Small intestine (tissue), 7 donors: ENCODE results near the gene ERC1. TPM values are rescaled to one million over a fixed set of nuclear protein-coding genes. Genes with fewer than 3 reads are reported as not detected.

Source experiments
- DNase-seq, 2 donors: peaks; one replicate each; pipeline versions ENCODE4 v3.0.0 to v3.0.0-alpha.2; 2013
- FAIRE-seq: peaks from 2 replicates; lab custom pipeline; 2012; peaks lifted over from hg19 to GRCh38; lab: Jason Lieb, UNC
- H3K27ac ChIP-seq, 3 donors: one replicate each; pipeline ENCODE4 v1.5.1; 2013; ENCODE audit warnings: low read length in 2 of 3, mild to moderate bottlenecking in 2 of 3, control low read depth in 1 of 3, inconsistent platforms in 1 of 3, low read depth in 1 of 3, moderate library complexity in 1 of 3
- H3K27me3 ChIP-seq, 3 donors: one replicate each; pipeline ENCODE4 v1.6.1; 2013; ENCODE audit warnings: low read length in 3 of 3, inconsistent platforms in 1 of 3; ENCODE audit not compliant: control insufficient read depth in 3 of 3, insufficient read depth in 3 of 3
- H3K36me3 ChIP-seq, 3 donors: one replicate each; pipeline ENCODE4 v1.6.1; 2013; ENCODE audit warnings: low read length in 3 of 3, inconsistent platforms in 1 of 3, low read depth in 1 of 3, mild to moderate bottlenecking in 1 of 3, moderate library complexity in 1 of 3; ENCODE audit not compliant: control insufficient read depth in 3 of 3, insufficient read depth in 2 of 3
- H3K4me1 ChIP-seq, 3 donors: one replicate each; pipeline ENCODE4 v1.6.1; 2013; ENCODE audit warnings: low read length in 2 of 3, inconsistent platforms in 1 of 3, low read depth in 1 of 3, mild to moderate bottlenecking in 1 of 3, moderate library complexity in 1 of 3; ENCODE audit not compliant: control insufficient read depth in 3 of 3, insufficient read depth in 2 of 3
- H3K4me3 ChIP-seq, 3 donors: one replicate each; pipeline ENCODE4 v1.5.1; 2013; ENCODE audit warnings: low read length in 3 of 3, control low read depth in 1 of 3, inconsistent platforms in 1 of 3, low read depth in 1 of 3, mild to moderate bottlenecking in 1 of 3, moderate library complexity in 1 of 3
- H3K9me3 ChIP-seq, 2 donors: one replicate each; pipeline ENCODE4 v1.6.1; 2013; ENCODE audit warnings: low read depth in 1 of 2, low read length in 1 of 2; ENCODE audit not compliant: control insufficient read depth in 2 of 2, insufficient read depth in 1 of 2
- WGBS, 3 donors: extraction: QIAGEN DNeasy Blood & Tissue Kit; methylation state at CpG; one replicate each; pipeline ENCODE4 v1.1.7; 2013; 5-methylcytosine and 5-hydroxymethylcytosine counted together
- polyA plus RNA-seq, 4 donors: library from polyadenylated mRNA; stranded (reverse) in 3 of 4; unstranded in 1 of 4; fragments of 200-250 nt in 3 of 4; fragments of 120-200 nt in 1 of 4; gene quantifications; one replicate each; pipeline versions ENCODE4 v1.2.1 to v1.2.3, GENCODE V29; 2013
- donor health status: healthy with polysubstance abuse.
- donor health status: control.
- donor health status: control.
- donor health status: Bipolar disorder and iron deficiency.
- donor health status: healthy.

ERC1 gene
- polyA plus RNA-seq, 4 donors: 1.8 to 16.7 (median 6.1) TPM

DNA sequence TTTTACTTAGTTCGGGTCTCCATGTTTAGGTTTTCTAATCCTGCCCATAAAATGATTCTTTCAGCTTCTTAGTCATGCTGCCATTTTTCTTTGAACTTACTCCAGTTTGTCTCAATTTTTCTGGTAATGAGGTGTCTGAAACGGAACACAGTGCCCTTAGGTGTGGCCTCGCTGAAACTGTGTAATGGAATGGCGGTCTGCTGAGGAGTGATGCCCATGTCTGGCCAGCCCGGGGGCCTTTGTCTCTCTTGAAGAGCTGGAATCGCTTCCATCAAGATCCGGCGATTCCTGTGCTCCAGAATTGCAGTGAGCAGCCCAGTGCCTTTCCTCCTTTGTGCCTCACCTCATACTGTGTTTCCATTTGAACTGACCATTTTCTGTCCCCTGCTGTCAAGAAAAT, 490.9 kb downstream of the ERC1 start:
- no peak overlapping the region for H3K4me3 ChIP-seq
- no peak for DNase-seq
- H3K9me3 ChIP-seq: no peaks in the 10 kb centered on the region
- no peaks in the 10 kb centered on the region for H3K27me3 ChIP-seq
- FAIRE-seq: no peak
- no peak overlapping the region for H3K27ac ChIP-seq
- WGBS, 3 donors: 92 to 94% (median 93%) methylated on average over 8 of the region's 8 CpGs
- peaks cover 0 to 9% (median 0%) of the 10 kb centered on the region in 3 donors for H3K36me3 ChIP-seq
- H3K4me1 ChIP-seq: no peaks in the 10 kb centered on the region

DNA sequence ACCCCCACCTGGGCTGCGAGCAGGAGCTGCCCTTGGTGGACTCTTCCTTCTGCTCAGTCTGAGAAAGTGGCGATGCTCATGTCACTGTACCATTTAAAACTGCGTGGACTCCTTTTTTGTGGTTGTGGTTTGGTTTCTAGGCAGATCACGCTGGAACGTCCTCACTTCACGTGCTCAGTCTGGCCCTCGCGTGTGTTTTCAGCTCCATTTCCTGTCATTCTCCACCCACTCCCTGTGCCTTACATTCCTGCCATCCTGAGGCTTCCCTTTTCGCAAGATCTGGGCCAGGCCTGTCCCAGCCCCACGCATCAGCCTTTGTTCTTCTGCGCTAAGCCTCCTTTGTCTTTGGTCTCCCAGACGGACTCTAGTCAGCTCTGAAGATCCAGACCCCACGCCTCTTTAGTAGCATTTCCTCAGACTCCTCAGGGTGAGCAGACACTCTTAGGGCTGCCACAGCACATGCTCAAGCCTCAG, 497.9 kb downstream of the ERC1 start:
- H3K27ac ChIP-seq: peak overlapping the region in 2 of 3 donors; percentile 39 to 42
- WGBS, 3 donors: 59 to 77% (median 69%) methylated on average over 13 of the region's 13 CpGs

DNA sequence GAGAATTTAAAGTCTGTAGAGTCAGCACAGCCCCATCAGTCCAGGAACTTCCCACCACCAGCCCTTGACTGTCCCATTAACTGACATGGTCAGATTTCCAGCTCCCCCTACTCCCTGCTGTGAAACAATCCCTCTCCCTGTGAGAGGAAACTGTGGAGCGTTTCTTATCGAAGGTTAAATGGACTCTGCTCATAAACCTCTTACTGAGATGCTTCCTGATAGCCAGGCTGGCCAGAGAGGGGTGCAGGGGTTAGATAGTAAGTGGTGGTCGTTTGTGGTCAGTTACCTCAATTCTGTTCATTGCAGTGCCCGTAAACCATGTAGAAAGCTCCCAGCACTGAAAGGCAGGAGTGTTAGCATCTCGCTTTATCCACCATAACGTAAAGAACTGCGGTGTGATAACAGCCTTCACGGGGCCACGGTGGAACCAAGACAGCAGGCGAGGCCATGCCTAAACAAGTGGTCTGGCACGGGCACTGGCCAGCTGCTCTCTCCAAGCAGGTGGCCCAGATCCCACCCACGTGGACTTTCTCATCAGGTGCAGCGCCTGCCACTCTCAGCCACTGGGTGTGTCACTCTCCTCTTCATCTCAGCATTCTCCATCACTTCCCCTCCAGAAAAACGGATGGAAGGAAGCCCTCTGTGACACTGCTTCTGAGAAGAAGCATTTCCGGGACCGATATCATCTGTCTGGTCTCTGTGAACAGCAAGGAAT, 501.1 kb downstream of the ERC1 start:
- H3K4me1 ChIP-seq: no peaks in the 10 kb centered on the region
- DNase-seq (no peak), FAIRE-seq (no peak)
- H3K27ac ChIP-seq: no peak overlapping the region
- H3K27me3 ChIP-seq: no peaks in the 10 kb centered on the region
- H3K9me3 ChIP-seq: no peaks in the 10 kb centered on the region
- peaks cover 0 to 40% (median 5%) of the 10 kb centered on the region in 3 donors for H3K36me3 ChIP-seq
- H3K4me3 ChIP-seq: no peak overlapping the region
- WGBS, 3 donors: 77 to 87% (median 83%) methylated on average over 16 of the region's 16 CpGs

More for the DNA sequence above, 497.9 kb downstream of the ERC1 start:
- no peaks in the 10 kb centered on the region for H3K27me3 ChIP-seq
- H3K4me1 ChIP-seq: no peaks in the 10 kb centered on the region
- H3K36me3 ChIP-seq: peaks cover 0 to 33% (median 5%) of the 10 kb centered on the region in 3 donors
- H3K4me3 ChIP-seq: no peak overlapping the region
- DNase-seq (no peak), FAIRE-seq (no peak)
- no peaks in the 10 kb centered on the region for H3K9me3 ChIP-seq

DNA sequence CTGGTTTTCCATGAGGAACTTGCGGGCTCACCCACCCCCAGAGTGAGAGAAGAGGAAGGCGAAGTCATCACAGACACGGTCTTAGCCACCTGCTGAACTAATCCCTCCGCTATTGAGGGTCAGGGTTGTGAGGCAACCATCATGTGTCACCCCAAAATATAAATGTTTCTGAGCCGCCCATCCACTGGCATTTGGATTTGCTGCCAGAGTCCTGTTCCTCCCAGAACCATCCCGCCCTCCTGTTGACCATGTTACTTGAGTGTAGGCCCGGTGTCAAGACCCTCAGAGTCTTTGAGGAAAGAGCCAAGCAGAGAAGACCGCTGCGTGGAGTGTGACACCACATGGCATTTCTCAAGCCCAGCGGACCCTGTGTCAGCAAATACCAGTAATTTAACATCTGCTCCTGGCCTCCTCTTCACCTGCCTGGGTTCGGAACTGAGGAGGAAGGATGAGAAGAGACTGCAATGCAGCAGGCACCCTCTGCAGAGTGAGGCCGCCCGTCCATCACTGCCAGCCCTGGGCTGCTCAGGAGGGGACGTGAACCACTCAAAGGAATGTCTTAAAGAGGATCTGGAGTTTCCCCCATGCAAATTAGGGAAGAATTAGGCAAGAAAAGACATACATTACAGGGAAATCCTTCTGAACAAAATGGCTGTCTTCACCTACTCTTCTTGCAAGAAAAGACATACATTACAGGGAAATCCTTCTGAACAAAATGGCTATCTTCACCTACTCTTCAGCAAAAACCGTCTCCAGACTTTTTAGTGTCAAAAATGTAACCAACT, 502.9 kb downstream of the ERC1 start:
- 95 to 98% (median 96%) methylated on average over 15 of the region's 15 CpGs for WGBS, 3 donors
- Histone ChIP-seq H3K4me3 (no peak overlapping the region), H3K9me3 (no peaks in the 10 kb centered on the region)

DNA sequence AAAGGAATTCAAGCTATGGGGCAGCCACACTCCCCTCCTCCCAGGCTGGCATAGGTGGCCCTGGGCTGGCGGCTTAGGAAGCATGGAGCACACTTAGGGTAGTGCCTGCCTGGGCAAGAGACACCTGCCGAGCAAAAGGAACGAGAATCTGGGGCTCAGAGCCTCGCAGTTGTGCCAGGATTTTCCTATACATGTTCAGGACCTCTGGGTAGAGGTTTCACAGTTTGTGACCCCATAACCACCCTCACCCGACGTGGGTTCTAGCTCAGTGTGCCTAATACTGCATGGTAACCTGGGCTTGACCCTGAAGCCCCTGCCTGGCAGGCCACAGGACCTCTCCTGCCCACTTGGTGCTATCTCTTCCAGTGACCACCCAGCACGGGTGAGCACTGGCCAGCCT, 503.8 kb downstream of the ERC1 start:
- Histone ChIP-seq H3K27me3 (no peaks in the 10 kb centered on the region), H3K36me3 (peaks cover 0 to 35% (median 5%) of the 10 kb centered on the region in 3 donors), H3K4me3 (no peak overlapping the region), H3K27ac (no peak overlapping the region), H3K4me1 (no peaks in the 10 kb centered on the region), H3K9me3 (no peaks in the 10 kb centered on the region)
- no peak for DNase-seq
- FAIRE-seq: no peak
- WGBS, 3 donors: 93 to 94% (median 93%) methylated on average over 7 of the region's 7 CpGs

More for the DNA sequence above, 502.9 kb downstream of the ERC1 start:
- DNase-seq (no peak), FAIRE-seq (no peak)
- Histone ChIP-seq H3K27me3 (no peaks in the 10 kb centered on the region), H3K27ac (no peak overlapping the region), H3K36me3 (peaks cover 0 to 37% (median 5%) of the 10 kb centered on the region in 3 donors), H3K4me1 (no peaks in the 10 kb centered on the region)

DNA sequence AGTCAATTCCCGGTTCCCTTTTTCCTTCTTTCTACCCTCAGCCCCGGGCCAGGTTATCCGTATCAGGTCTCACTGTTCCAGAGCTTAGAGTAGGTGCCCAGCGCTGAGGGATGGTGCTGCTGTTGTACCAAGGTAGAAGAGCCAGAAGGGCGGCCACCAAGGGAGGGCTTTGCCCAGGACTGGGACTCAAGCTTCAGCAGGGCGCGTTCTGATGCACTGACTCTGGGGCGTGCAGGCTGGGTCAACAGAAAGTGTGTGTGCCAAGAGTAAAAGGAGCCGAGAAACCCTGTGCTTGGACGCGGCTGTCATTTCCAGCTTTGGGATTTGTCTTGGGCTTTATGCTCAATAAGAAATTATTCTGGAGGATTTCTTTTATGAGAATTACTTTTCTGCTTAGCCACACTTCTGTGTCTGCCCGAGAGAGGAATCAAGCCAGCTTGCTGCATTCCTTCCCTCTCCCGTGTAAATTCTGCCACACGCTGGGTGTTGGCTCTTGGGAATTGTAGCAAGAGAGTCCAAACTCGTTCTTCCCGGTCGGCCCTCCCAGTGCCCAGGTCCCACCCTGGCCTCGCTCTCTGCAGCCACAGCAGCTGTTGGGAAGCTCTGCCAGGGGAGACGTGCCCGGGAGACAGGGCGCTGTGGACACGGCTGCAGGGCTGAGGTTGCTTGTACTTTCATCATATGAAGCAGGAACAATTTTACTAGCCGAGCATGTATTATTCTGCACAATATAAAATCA, 505.3 kb downstream of the ERC1 start:
- DNase-seq (peak in 1 of 2 donors; percentile 37), FAIRE-seq (no peak)
- Histone ChIP-seq H3K36me3 (peaks cover 0 to 26% (median 2%) of the 10 kb centered on the region in 3 donors), H3K4me3 (no peak overlapping the region), H3K4me1 (no peaks in the 10 kb centered on the region), H3K9me3 (no peaks in the 10 kb centered on the region), H3K27ac (no peak overlapping the region), H3K27me3 (no peaks in the 10 kb centered on the region)
- WGBS, 3 donors: 28 to 69% (median 39%) methylated on average over 23 of the region's 23 CpGs

DNA sequence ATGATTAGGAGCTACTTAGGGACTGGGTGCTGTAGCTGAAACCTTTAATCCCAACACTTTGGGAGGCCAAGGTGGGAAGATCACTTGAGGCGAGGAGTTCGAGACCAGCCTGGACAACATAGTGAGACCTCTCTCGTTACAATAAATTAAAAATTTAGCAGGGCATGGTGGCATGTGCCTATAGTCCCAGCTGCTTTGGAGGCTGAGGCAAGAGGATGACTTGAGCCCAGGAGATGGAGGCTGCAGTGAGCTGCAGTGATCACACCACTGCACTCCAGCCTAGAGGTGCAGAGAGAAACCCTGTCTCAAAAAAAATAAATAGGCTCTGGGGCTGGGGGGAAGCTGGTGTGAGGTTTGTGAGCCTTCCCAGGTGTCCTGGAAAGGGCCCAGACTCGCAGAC, 506.1 kb downstream of the ERC1 start:
- Histone ChIP-seq H3K27me3 (no peaks in the 10 kb centered on the region), H3K36me3 (peaks cover 0 to 21% (median 2%) of the 10 kb centered on the region in 3 donors), H3K27ac (no peak overlapping the region), H3K4me3 (no peak overlapping the region), H3K4me1 (no peaks in the 10 kb centered on the region), H3K9me3 (no peaks in the 10 kb centered on the region)
- no peak for DNase-seq
- no peak for FAIRE-seq
- 89 to 95% (median 90%) methylated on average over 4 of the region's 4 CpGs for whole genome bisulfite sequencing, 3 donors

DNA sequence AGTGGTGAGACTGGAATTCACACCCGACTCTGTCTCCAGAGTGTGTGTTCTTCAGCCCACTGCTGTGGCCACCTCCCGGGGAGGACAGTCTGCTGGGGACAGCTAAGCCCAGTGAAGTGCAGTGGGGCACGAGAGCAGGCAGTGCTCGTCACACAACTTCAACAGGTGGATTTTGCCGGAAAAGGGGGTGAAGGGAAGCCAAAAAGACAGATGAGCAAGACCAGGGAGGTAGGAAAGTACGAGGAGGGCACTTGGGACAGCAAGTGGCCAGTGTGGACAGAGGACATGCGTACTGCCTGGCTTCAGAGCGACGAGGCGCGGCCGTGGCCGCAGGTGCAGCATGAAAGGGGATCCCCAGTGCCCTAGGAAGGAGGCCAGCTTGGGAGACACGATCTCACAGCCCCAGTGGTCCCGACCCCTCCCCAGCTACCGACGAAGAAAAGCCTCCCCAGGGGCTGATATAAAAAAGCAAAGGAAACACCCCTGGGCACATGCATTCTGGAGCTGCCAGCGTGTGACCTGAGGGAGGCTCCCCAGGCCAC, 507.2 kb downstream of the ERC1 start:
- 72 to 81% (median 72%) methylated on average over 18 of the region's 18 CpGs for whole genome bisulfite sequencing, 3 donors
- no peaks in the 10 kb centered on the region for H3K9me3 ChIP-seq
- peaks cover 0 to 15% (median 0%) of the 10 kb centered on the region in 3 donors for H3K36me3 ChIP-seq
- no peaks in the 10 kb centered on the region for H3K4me1 ChIP-seq
- H3K4me3 ChIP-seq: no peak overlapping the region
- DNase-seq: no peak
- H3K27ac ChIP-seq: no peak overlapping the region
- H3K27me3 ChIP-seq: peaks cover 0 to 1% (median 0%) of the 10 kb centered on the region in 3 donors
- no peak for FAIRE-seq
